GM19043 (cell line): Measurements from ENCODE around the gene ART5.
"Not testable (repeated sequence)": the region's sequence is repeated elsewhere in the genome, so short reads cannot be mapped to it uniquely, and the experiment has no call there.

Source experiments
- ATAC-seq: cut with Tn5 transposase; IDR thresholded peaks from one replicate; pipeline ENCODE4 v1.9.1; 2021; ENCODE audit warnings: low read depth; ENCODE audit not compliant: unreplicated experiment

Gene ART5

DNA sequence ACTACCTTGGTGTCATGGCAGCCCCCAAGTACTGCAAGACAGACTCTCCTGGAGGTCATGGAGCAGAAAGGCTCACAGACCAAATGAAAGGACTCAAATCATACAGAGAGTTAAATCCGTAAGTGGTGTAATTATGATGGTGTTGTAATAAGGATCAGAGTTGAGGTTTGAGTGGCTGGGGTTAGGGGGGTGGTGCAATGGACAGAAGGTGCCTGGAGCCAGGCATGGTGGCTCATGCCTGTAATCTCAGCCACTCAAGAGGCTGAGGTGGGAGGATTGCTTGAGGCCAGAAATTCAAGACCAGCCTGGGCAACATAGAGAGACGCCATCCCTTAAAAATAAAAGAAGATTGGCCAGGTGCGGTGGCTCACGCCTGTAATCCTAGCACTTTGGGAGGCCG, 18.7 kb downstream of the ART5 start:
- ATAC-seq = no peak

DNA sequence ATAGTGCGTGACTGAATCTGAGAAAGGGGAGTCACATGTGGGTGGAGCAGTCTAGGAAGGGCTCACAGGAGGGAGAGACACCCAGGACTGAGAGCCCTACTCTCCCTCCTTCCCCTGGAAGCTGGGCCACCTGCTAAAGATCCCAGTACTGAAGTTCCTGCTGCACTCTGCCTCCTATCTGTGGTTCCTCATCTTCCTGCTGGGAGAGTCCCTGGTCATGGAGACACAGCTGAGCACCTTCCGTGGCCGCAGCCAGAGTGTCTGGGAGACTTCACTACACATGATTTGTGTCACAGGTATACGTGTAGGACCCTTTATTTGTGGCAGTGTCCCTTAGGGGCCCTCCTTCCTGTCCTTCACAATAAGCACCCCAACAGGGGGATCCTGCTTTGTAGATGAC, 19.3 kb downstream of the ART5 start:
- ATAC-seq = no peak

DNA sequence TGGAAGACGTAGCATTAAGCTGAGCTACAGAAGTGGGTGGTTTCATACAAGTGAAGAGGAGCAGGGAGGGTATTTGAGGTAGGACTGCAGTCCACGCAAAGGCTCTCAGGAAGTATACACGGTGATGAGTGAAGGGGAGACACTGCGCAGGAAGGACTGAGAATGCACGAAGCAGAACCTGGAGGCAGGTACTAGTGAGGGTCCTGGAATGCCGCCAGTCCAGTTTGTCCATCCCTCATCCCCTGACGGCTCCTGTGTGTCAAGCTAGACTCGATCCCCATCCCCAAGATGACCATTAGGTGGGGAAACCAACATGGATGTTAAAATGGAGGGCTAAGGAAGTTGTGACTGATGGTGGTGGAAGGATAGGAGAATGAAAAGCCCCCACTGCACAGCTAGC, 23.8 kb downstream of the ART5 start:
- ATAC-seq = no peak

DNA sequence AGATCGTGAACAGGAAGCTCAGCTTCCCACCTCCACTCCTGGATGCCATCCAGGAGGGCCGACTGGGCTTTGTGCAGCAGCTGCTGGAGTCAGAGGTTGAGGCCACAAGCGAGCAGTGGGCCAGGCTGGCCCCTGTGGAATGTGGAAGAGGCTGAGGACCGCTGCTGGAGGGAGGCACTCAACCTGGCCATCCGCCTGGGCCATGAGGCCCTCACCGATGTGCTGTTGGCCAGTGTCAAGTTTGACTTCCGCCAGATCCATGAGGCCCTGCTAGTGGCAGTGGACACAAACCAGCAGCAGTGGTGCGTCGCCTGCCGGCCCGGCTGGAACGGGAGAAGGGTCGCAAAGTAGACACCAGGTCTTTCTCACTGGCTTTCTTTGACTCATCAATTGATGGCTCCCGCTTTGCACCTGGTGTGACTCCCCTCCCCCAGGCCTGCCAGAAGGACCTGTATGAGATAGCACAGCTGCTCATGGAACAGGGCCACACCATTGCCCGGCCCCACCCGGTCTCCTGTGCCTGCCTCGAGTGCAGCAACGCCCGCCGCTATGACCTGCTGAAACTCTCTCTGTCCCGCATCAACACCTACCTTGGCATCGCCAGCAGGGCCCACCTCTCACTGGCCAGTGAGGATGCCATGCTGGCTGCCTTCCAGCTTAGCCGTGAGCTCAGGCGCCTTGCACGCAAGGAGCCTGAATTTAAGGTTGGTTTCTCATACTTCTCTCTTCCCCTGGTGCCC, 24.9 kb downstream of the ART5 start:
- ATAC-seq = no peak

DNA sequence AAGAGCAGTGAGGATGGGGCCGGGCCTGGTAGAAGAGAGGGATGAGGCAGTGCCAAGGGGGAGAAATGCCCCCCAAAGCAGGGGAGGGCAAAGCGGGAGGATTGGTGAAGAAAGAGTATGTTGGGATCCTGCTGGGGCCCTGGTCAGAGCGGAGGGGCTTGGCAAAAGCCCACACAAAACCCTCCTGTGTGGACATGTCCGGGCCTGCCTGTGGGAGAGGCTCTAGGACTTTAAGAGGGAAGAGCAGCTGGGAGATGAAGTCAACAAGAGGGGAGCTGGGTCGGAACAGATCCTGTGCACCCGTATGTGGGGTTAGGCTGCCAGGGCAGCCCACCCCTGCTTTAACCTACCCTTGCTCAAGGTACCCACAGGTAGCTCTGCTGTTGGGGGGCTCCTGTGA, 25.8 kb downstream of the ART5 start:
- no peak for ATAC-seq

DNA sequence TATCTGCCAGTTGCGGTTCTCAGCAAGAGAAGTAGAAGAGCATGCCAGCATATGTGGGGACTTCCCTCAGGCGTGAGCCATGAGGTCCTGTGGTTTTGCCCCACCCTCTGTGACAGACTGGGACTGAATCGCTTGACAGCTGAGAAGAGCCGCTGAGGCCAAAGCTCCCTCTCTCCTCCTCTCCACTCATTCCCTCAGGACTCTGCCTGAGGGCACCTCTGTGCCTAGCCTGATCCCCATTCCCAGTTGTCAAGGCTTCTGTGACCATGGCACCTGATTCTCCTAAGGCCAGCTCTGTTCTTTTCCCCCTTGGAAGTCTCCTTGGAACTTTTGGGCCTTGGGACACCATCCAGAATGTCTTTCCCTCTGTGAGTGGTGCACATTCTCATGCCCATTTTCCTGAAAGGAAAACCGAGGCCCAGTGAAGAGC, 27.0 kb downstream of the ART5 start:
- peak; percentile 77 for ATAC-seq

DNA sequence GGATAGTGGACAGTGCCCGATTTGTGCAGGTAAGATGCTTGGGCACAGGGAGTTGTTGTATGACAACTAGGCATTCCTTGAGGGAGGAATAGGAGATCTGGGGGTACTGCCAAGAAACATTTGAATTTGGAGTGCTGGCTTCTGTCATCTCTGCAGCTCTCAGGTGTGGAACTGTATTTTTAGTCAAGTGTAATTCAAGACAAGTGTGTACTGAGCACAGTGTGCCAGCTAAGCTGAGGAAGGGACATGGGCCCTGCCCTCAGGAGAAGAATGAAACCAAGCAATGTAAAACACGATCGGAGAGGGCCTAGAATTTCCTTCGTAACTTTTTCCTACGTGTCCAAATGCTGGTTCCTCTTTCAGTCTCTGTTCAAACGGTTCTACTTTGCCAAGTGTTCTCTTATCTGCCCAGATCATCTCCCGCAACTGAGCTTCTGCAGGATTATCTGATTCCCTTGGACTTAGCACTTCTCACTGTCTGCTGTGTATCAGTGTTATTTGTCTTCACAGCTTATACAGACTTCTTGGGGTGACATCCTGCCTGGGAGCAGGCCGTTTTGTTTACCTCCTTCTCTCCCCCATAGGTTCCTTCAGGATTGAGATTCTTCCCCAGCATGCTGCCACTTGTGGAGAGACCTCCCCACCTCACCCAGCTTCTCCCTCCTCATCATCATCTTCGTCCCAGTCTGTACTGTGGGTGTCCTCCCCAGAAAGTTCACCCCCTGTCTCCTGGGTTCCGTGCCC, 27.6 kb downstream of the ART5 start:
- ATAC-seq = peak; percentile 17

DNA sequence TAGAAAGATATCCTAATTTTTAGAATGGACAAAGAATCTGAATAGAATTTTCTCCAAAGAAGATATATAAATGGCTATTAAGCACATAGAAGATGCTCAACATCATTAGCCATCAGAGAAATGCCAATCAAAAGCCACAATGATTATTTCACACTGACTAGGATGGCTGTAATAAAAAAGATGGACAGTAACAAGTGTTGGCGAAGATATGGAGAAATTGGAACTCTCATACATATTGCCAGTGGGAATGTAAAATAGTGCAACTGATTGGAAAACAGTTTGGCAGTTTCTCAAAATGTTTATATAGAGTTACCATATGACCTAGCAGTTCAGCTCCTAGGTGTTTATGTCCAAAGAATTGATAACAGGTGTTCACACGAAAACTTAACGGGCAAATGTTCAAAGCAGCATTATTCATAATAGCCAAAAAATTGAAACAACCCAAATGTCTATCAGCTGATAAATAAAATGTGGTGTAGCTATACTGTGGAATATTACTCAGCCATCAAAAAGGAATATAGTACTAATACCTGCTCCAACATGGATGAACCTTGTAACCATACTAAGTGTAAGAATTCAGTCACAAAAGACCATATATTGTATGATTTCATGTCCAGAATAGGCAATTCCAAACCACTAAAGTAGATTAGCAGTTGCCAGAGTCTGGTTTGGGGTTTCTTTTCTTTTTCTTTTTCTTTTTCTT, 29.7 kb downstream of the ART5 start:
- no peak for ATAC-seq

DNA sequence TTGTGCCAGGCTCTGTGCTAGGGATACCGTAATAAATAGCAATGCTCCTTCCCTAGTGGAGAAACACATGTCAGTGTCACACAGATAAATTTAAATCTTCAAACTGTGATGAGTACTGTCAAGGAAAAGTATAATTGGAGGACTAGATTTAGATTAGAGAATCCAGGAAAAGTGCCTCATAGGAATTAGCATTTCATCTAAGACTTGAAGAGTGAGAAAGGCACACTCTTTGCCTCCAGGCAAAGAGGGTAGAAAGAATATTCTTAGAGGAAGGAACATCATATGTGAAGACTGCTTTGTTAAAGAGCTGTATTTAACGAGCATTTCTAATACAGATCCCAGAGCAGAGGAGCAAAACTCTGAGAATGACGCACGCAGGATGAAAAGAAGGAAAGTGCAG, 30.9 kb downstream of the ART5 start:
- no peak for ATAC-seq

DNA sequence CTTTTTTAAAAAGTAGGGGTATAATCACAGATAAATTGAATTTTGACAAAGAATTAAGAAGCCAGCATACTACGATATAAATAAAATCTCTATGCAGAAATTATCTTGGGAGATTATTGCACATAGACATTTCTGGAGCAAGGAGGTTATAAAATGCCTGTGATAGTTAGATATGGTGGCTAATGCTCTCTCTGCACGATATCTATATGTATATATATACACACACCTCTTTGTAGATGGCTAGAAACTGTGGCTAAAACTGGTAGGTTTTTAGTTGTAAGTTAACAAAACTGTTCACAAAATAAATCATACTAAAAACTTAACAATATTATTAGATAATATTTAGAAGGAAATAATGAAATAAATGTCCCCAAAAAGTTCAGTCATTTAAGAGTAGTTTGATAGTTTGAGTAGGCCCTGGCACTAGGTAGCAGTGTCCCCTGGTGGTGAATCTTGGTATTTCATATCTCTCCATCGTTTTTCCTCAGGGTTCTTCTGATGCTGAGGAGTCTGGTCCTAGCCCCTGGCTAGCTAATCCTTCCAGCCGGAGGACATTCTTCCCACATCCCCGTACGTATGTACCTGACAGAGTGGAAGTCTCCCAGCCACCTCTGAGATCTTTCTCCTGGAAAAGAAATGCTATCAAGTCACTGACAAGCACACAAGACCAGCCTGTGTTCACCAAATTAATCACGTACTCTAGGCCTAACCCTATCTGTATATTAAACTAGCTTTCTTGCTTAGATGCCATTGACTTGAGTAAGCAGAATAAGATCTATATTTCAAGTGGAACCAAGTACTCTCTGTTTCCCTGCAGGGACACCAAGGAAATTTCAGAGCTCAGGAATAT, 32.2 kb downstream of the ART5 start:
- ATAC-seq = no peak

DNA sequence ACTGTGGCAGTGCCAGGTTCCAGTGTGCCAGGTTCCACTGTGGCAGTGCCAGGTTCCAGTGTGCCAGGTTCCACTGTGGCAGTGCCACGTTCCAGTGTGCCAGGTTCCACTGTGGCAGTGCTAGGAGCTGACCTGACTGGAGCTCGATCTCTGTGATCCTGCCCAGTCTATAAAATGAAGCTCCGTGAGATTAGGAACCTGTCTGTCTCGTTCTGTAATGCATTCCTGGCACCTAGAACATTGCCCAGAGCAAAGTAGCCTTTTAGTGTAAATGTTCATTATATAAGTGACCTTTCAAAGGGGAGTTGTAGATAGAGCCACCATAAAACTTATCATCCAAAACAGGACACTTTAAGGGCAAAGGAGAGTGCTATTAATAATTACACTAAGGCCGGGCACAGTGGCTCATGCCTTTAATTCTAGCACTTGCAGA, 36.0 kb downstream of the ART5 start:
- no peak for ATAC-seq

DNA sequence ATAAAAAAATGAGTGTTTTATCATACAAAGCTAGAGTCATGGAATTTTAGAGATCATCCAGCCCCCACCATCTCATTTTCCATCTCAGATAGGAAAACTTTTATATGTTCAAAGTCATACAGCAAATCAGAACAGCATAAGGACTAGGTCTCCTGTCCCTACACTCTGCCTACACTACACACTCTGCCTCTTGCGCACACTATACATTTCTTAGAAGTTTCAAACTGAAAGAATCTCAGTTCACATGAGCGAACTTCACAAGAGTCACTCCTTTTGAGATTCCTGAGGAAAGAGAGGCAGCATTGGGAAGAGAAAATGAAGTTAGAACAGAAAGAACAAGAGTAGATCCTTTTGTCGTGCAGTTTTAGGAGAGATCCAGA, 36.5 kb downstream of the ART5 start:
- ATAC-seq = no peak

DNA sequence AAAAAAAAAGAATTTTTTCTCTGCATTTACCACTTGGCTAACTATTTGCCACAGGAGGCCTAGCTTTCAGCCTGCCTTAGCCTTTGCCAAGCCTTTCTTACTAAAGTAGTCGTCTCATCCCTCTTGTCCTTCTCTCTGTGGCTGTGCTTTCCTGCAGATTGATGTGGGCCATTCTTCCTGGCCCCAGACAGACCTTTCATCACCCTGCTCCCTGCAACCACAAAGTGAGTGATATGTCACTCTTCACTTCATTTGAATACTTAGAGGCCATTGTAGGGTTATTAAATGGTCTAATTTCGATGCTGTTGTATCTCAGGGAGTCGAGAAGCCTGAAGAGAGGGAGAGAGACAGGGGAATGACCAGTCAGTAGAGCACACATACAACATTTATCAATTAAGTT, 37.6 kb downstream of the ART5 start:
- ATAC-seq = no peak

DNA sequence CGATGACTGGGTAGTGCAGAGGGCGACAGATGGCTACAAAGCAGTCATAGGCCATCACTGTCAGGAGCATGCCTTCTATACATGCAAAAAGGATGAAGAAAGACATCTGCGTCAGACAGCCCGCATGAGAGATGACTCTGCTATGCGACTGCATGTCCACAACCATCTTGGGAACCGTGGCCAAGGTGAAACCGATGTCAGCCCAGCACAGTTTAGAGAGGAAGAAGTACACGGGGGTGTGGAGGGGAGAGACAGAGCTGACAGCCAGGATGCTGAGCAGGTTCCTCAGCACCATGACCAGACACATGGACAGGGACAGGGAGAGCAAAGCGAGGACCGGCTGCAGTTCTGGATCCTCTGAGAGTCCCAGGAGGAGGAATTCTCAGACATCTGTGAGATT, 41.6 kb downstream of the ART5 start:
- not testable (repeated sequence) for ATAC-seq

DNA sequence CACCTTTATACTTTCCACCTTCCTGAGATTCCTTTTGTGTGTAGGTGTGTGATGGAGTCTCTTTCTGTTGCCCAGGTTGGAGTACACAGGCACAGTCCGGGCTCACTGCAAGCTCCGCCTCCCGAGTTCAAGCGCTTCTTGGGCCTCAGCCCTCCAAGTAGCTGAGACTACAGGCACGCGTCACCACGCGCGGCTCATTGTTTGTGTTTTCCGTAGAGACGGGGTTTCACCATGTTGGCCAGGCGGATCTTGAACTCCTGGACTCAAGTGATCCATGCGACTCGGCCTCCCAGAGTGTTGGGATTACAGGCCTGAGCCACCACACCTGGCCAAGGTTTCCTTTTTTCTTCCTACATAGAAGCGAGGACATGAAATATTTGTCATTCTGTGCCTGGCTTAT, 44.0 kb downstream of the ART5 start:
- not testable (repeated sequence) for ATAC-seq

DNA sequence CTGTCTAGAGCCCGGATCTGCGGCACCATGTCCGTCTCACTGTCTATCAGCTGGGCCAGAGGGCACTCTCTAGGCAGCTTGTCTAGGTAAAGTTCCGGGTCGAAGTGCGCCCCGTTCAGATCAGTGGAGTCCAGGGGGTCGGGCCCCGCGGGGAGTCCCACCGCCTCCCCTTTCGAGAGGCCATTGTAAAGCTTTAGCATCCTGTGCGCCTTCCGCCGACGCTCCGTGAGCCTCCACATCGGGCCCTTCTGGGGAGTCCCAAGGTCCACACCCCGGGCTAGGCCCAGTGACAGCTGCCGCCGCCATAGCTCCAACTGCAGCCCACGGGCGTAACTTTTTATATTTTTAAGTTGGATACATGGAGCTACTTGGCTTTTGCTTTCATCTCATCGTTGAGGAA, 50.5 kb downstream of the ART5 start:
- ATAC-seq = not testable (repeated sequence)

DNA sequence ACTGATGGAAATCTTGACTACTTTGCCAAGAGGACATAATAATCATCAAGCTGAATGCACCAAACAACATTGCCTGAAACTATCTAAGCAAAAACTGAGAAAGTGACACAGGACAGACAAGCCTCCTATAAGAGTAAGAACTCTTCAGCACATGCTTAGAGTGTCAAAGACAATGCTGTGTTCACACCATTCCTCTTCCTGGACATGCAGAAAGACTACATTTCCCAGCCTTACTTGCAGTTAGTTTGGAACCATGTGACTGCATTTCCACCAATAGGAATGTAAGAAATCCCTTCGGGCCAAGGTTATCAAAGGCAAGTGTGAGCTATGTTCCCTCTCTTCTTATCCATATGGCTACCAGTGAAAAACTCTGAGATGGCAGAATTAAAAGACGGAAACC, 51.6 kb downstream of the ART5 start:
- not testable (repeated sequence) for ATAC-seq

DNA sequence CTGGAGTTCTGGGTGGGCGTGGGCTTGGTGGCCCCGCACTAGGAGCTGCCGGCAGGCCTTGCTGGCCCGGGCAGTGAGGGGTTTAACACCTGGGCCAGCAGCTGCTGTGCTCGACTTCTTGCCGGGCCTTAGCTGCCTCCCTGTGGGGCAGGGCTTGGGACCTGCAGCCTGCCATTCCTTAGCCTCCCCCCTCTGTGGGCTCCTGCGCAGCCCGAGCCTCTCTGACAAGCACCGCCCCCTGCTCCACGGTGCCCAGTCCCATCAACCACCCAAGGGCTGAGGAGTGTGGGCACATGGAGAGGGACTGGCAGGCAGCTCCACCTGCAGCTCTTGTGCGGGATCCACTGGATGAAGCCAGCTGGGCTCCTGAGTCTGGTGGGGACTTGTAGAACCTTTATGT, 53.0 kb downstream of the ART5 start:
- ATAC-seq = not testable (repeated sequence)
